CD1c-positive myeloid dendritic cell (primary cell): ENCODE data around the gene ZNF358.
A peak's percentile ranks its signal among the peaks of the same experiment; 100 is the strongest.

Experiments
- DNase-seq: peaks from one replicate; pipeline ENCODE4 v3.0.0-alpha.2; 2016; ENCODE audit errors: extremely low spot score

The ZNF358 gene

GRCh38 chr19:7515645-7516151, at the start of gene ZNF358:
ZNF358 (plus strand) TSS chr19:7516103; CDS start chr19:7519243, 3,140 bp downstream.
- peak; percentile 45 for DNase-seq

- no peak for DNase-seq
Measured at GRCh38 chr19:7467009-7467989, 48.6 kb upstream of the ZNF358 start.

DNA sequence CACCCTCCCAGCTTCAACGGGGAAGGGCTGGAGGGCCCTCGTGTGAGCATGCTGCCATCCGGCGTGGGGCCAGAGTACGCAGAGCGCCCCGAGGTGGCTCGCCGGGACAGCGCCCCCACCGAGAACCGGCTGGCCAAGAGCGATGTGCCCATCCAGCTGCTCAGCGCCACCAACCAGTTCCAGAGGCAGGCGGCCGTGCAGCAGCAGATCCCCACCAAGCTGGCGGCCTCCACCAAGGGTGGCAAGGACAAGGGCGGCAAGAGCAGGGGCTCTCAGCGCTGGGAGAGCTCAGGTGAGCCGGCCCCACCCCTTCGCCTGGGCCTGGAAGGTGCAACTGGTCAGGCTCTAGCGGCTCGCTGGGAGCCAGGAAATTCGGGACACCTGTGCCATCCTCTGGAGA, 47.1 kb upstream of the ZNF358 start:
- no peak for DNase-seq

GRCh38 chr19:7469669-7470285, 46.1 kb upstream of the ZNF358 start:
- no peak for DNase-seq

DNA sequence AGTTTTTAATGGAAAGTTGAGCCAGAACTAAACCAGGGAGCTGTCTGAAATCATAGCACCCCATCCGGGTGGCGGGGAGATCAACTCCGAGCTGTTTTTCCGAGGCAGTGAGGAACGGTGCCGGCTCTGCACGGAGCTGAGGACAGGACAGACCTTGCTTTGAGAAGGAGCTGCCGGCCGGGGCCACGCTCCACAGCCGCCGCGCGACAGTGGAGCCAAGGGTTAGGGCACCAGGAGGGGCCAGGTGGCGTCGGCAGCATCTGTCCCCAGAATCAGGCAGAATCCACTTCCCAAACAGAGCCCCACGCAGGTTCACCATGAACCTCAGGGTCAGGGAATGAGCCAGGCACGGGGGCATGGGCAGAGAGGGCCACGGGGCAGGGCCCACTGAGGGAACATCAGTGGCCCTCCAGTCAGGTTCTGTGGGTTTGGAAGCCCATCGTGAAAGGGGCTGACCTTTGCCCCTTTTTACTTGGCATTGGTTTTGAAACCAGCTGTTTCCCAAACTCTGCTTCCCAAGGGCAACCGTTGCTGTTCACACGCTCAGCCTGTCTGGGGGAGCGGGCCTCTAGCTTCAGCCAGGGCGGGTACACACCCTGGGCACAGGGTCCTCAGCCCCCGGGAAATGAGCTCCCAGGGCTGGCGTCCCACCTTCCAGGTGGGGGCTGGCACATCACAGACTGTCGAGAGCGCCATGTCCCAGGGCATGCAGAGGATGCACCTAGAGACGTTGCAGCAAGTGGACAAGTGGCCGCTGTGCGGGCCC, 45.2 kb upstream of the ZNF358 start:
- no peak for DNase-seq

DNA sequence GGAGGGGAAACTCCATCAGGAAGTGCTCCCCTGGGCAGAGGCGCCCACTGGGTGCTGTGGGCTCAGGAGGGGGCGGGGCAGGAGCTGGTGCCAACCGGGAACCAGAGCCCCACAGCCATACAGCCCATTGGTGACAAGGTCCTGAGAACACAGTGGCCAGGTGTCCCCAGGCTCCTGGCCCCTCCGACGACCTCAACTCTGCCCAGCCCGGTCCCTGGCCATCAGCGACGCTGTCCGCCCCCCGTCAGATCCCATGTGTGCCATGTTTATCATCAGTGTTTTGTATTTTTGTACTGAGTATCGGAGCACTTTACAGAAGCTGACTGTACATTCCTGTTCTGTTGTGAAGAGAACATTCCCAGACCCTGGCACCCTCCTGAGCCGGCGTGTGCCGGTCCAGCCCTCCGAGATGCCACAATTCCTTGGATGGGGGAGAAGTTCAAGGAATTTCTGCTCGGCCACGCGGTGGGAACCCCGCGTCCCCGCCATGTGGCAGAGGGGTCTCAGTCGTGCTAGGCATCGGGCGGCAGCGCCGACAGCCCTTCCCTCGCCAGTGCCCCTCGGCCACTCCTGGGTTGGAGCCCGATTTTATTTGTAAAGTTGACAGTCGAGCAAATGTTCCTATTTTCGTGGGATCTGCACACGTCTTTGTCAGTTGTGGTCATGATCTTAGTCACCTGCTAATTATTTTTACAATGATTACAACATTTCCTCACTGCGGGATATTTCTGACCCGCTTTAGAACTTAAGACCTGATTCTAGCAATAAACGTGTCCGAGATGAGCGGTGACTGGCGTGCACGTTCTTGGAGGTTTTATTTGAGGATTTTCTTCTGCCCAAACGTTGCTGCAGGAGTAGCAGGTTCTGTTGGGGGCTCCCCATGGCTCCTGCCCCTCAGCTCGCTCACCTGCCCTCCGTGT, 43.9 kb upstream of the ZNF358 start:
- peak; percentile 55 for DNase-seq

GRCh38 chr19:7475665-7476064, 40.2 kb upstream of the ZNF358 start:
- no peak for DNase-seq

GRCh38 chr19:7476241-7476640, 39.7 kb upstream of the ZNF358 start:
- DNase-seq = no peak

GRCh38 chr19:7476777-7477494, 39.0 kb upstream of the ZNF358 start:
- DNase-seq = no peak

- DNase-seq = no peak
Measured at GRCh38 chr19:7477758-7478157, 38.1 kb upstream of the ZNF358 start.

GRCh38 chr19:7478173-7478842, 37.6 kb upstream of the ZNF358 start:
- DNase-seq = no peak

- no peak for DNase-seq
Measured at GRCh38 chr19:7478843-7479227, 37.1 kb upstream of the ZNF358 start.

DNA sequence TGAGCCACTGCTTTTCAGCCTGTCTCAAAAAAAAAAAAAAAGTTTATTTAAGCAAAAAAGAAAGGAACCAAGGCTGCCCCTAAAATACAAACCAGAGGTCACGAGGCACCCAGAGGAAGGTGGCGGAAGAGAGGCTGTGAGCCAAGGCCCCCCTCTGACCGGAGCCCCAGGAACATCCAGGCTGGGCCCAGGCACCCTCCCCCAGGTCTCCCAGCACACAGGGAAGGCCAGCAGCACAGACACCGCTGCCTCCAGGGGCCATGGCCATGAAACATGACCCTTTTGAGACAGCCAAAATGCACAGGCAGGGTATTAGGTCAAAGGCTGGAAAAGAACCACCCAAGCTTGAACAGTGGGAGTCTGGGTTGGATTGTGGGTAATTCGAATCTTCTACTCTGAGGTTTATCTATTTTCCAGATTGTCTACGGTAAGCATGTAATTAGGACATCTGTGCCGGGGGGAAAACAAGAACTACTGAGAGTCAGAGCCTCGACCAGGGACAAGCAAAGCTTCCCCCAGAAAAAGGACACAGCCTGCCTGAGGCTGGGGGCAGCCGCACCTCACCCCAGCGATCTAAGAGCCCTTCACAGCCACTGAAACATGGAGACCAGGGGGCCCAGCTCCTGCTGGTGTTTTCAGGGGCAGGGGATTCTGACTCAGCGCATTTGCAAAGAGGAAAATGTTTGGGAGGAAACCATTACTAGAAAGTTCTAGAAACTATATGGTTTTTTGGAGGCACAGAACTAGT, 35.5 kb upstream of the ZNF358 start:
- peak; percentile 5 for DNase-seq

DNA sequence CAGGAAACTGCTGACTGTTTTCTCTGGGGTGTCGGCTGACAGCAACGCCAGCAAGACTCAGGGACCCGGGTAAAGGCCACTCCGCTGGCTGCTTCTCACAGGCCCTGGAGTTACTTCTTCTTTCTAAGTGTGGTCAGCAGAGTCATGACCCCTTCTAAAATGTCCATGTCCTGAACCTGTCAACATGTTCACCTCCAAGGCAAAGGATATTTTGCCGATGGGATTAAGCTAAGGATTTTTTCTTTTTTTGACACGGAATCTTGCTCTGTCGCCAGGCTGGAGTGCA, 35.0 kb upstream of the ZNF358 start:
- DNase-seq = peak; percentile 49

GRCh38 chr19:7482584-7483439, 33.1 kb upstream of the ZNF358 start:
- DNase-seq = peak; percentile 34

DNA sequence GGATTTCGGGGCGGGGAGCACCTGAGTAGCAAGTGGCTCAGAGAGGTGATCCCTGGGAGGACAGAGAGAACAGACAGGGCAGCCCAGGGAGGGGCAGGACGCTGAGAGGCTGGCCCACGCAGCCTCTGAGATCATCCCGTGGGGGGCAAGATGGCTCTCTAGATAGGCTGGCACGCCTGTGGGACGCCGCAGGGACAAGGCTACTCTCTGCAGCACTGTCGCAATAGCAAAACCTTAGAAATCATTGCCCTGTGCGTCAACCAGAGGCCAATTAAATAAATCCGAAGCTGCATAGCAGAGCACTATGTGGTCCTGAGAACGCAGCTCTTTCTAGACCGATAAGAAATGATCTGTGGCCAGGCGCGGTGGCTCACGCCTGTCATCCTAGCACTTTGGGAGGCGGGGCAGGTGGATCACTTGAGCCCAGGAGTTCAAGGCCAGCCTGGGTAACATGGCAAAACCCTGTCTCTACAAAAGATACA, 32.1 kb upstream of the ZNF358 start:
- no peak for DNase-seq

GRCh38 chr19:7486923-7487322, 29.0 kb upstream of the ZNF358 start:
- DNase-seq = no peak

- peak; percentile 94 for DNase-seq
Measured at GRCh38 chr19:7488736-7489353, 27.1 kb upstream of the ZNF358 start, which contains the start of gene PEX11G. PEX11G (minus strand) TSS chr19:7489035; CDS start chr19:7489010, 25 bp downstream.
